OCI-LY7 (cell line): ENCODE measurements around the gene MBL2. TPM values are rescaled to one million over a fixed set of nuclear protein-coding genes. Genes with fewer than 3 reads are reported as not detected.

Source experiments
- BruUV-seq: library from RNA; stranded (reverse); fragments of 400-500 nt; replicated peaks from 2 replicates; lab custom pipeline; 2021; lab: Mats Ljungman, UMichigan
- CTCF ChIA-PET: fragments of 300-600 bp; sonication (Branson Sonifier 250); formaldehyde crosslinking; loops from one replicate; lab custom pipeline; 2022; ENCODE audit warnings: antibody characterized with exemption; ENCODE audit not compliant: unreplicated experiment; lab: Charles Lee
- POLR2A ChIA-PET: fragments of 300-600 bp; sonication (Branson Sonifier 250); formaldehyde crosslinking; loops from one replicate; lab custom pipeline; 2022; ENCODE audit warnings: antibody characterized with exemption; lab: Charles Lee
- DNase-seq: peaks from one replicate; pipeline ENCODE4 v3.0.0-alpha.2; 2015; ENCODE audit warnings: low spot score
- H2AFZ ChIP-seq: fragments of 200-600 bp; sonication (generic), shearing (Covaris generic); 2 replicates; pipeline ENCODE4 v1.6.1; 2014; ENCODE audit warnings: mild to moderate bottlenecking, antibody characterized with exemption, low read length, moderate library complexity
- H3K27ac ChIP-seq: fragments of 200-600 bp; sonication (generic); 2 replicates; pipeline ENCODE4 v1.5.1; 2014; ENCODE audit warnings: mixed run types, low read depth, mild to moderate bottlenecking, moderate library complexity, low read length, inconsistent platforms; ENCODE audit not compliant: poor library complexity, severe bottlenecking
- H3K36me3 ChIP-seq: fragments of 200-600 bp; sonication (generic); 2 replicates; pipeline ENCODE4 v1.6.1; 2014; ENCODE audit warnings: mild to moderate bottlenecking, antibody characterized with exemption, low read length, moderate library complexity, mixed read lengths; ENCODE audit not compliant: insufficient read depth
- H3K4me1 ChIP-seq: fragments of 200-600 bp; sonication (generic); 2 replicates; pipeline ENCODE4 v1.5.1; 2014; ENCODE audit warnings: mild to moderate bottlenecking, low read length; ENCODE audit not compliant: insufficient read depth, poor library complexity, severe bottlenecking
- H3K4me2 ChIP-seq: fragments of 200-600 bp; sonication (generic); 2 replicates; pipeline ENCODE4 v1.6.1; 2014; ENCODE audit warnings: mild to moderate bottlenecking, low read length
- H3K4me3 ChIP-seq: fragments of 200-600 bp; sonication (generic); 2 replicates; pipeline ENCODE4 v1.5.1; 2014; ENCODE audit warnings: mild to moderate bottlenecking, low read depth, low read length; ENCODE audit not compliant: poor library complexity, severe bottlenecking
- H3K79me2 ChIP-seq: fragments of 200-600 bp; sonication (generic); 2 replicates; pipeline ENCODE4 v1.6.1; 2016; ENCODE audit warnings: low read depth, mild to moderate bottlenecking, low read length, moderate library complexity, mixed read lengths; ENCODE audit not compliant: insufficient read depth
- H3K9me2 ChIP-seq: fragments of 200-600 bp; sonication (generic); 2 replicates; pipeline ENCODE4 v1.6.1; 2016; ENCODE audit warnings: mild to moderate bottlenecking, low read length, mixed read lengths; ENCODE audit not compliant: insufficient read depth
- H3K9me3 ChIP-seq: fragments of 200-600 bp; sonication (generic); 2 replicates; pipeline ENCODE4 v1.6.1; 2014; ENCODE audit warnings: mild to moderate bottlenecking, mixed run types, low read length, mixed read lengths
- H4K20me1 ChIP-seq: fragments of 200-600 bp; sonication (generic); 2 replicates; pipeline ENCODE4 v1.6.1; 2014; ENCODE audit warnings: mild to moderate bottlenecking, antibody characterized with exemption, low read length, moderate library complexity, mixed read lengths; ENCODE audit not compliant: insufficient read depth
- EZH2phosphoT487 ChIP-seq: fragments of 200-600 bp; sonication (generic); IDR thresholded peaks from 2 replicates; pipeline ENCODE4 v1.6.1; 2018; ENCODE audit warnings: low read depth, borderline replicate concordance, mild to moderate bottlenecking, mixed run types, antibody characterized with exemption, low read length, moderate library complexity, mixed read lengths
- intact Hi-C: fragments of 100-400 bp; cut with micrococcal nuclease; formaldehyde crosslinking; loops from one replicate; pipeline ENCODE4 v1.10.0; 2022; ENCODE audit not compliant: unreplicated experiment
- total RNA-seq, 2 experiments: library from RNA; depleted of rRNA in 1 of 2; stranded (reverse); fragments of >200 nt in 1 of 2; shearing (Covaris generic) in 1 of 2; gene quantifications; 2 replicates each; pipeline ENCODE4 v1.2.3, GENCODE V29; 2014 to 2022
- TF ChIP-seq, protein P1 (sequence below): fragments of 200-600 bp; sonication (generic); conservative IDR thresholded peaks from 2 replicates; pipeline ENCODE4 v1.5.1; 2014; ENCODE audit warnings: mild to moderate bottlenecking, antibody characterized with exemption, low read length, moderate library complexity, mixed read lengths

Gene MBL2
- total RNA-seq, 2 experiments from 2014 or later, result not detected

GRCh38 chr10:52762088-52762487 lies 10.5 kb downstream of the MBL2 start:
- ChIA-PET CTCF (no interaction called here), POLR2A (no interaction called here)
- Histone ChIP-seq H3K9me2 (no peaks in the 10 kb centered on the region), H3K4me1 (no peaks in the 10 kb centered on the region), H3K4me3 (no peak overlapping the region), H2AFZ (no peak overlapping the region), H3K9me3 (no peaks in the 10 kb centered on the region), H4K20me1 (no peaks in the 10 kb centered on the region), H3K27ac (no peak overlapping the region), H3K4me2 (no peak overlapping the region), H3K79me2 (no peaks in the 10 kb centered on the region), H3K36me3 (no peaks in the 10 kb centered on the region)
- intact Hi-C loops, result no loop called here
- DNase-seq, result no peak
- TF ChIP-seq, protein P1, sequence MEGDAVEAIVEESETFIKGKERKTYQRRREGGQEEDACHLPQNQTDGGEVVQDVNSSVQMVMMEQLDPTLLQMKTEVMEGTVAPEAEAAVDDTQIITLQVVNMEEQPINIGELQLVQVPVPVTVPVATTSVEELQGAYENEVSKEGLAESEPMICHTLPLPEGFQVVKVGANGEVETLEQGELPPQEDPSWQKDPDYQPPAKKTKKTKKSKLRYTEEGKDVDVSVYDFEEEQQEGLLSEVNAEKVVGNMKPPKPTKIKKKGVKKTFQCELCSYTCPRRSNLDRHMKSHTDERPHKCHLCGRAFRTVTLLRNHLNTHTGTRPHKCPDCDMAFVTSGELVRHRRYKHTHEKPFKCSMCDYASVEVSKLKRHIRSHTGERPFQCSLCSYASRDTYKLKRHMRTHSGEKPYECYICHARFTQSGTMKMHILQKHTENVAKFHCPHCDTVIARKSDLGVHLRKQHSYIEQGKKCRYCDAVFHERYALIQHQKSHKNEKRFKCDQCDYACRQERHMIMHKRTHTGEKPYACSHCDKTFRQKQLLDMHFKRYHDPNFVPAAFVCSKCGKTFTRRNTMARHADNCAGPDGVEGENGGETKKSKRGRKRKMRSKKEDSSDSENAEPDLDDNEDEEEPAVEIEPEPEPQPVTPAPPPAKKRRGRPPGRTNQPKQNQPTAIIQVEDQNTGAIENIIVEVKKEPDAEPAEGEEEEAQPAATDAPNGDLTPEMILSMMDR, result no peak
- no peak for TF ChIP-seq EZH2phosphoT487
- BruUV-seq, result no TSS peak

DNA sequence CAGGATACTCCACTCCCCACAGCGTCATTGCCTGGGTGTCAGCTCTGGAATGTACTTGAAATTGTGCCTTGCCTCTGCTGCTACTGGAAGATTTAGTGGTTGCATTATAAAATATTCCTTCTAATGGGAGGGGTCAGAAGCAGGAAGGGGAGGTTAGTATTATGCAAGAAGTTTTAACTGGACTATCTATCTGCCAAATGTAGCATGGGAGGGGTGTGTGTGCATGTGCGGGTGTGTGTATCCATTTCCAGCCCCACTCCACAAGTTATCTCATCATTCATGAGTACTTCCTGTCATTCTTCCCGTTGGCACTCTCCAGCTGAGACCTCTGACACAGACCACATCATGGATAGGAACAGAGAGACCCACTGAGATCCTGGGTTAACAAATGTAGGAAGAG lies 13.4 kb downstream of the MBL2 start:
- no peaks in the 10 kb centered on the region for H3K9me2 ChIP-seq
- H3K4me2 ChIP-seq, result no peak overlapping the region
- H3K9me3 ChIP-seq, result no peaks in the 10 kb centered on the region
- DNase-seq, result no peak
- TF ChIP-seq, protein P1, result no peak
- TF ChIP-seq EZH2phosphoT487, result no peak
- no peaks in the 10 kb centered on the region for H3K36me3 ChIP-seq
- H2AFZ ChIP-seq, result no peak overlapping the region
- CTCF ChIA-PET, result no interaction called here
- no TSS peak for BruUV-seq
- POLR2A ChIA-PET, result no interaction called here
- no peak overlapping the region for H3K27ac ChIP-seq
- H3K4me3 ChIP-seq, result no peak overlapping the region
- intact Hi-C loops, result no loop called here
- no peaks in the 10 kb centered on the region for H3K4me1 ChIP-seq
- H4K20me1 ChIP-seq, result no peaks in the 10 kb centered on the region
- no peaks in the 10 kb centered on the region for H3K79me2 ChIP-seq

- no peaks in the 10 kb centered on the region for H3K36me3 ChIP-seq
- no peak overlapping the region for H3K4me2 ChIP-seq
- intact Hi-C loops, result no loop called here
- no peaks in the 10 kb centered on the region for H3K4me1 ChIP-seq
- H3K4me3 ChIP-seq, result no peak overlapping the region
- no peaks in the 10 kb centered on the region for H3K9me3 ChIP-seq
- H4K20me1 ChIP-seq, result no peaks in the 10 kb centered on the region
- BruUV-seq, result no TSS peak
- H3K27ac ChIP-seq, result no peak overlapping the region
- CTCF ChIA-PET, result no interaction called here
- no peak overlapping the region for H2AFZ ChIP-seq
- POLR2A ChIA-PET, result interaction anchor here (0.7 kb wide), 1 partner anchor 1313 kb away, joined by 3 read pairs; no protein-coding TSS in a partner anchor
- TF ChIP-seq, protein P1, result no peak
- TF ChIP-seq EZH2phosphoT487, result no peak
- no peak for DNase-seq
- no peaks in the 10 kb centered on the region for H3K79me2 ChIP-seq
- H3K9me2 ChIP-seq, result no peaks in the 10 kb centered on the region
These were observed 14.2 kb downstream of the MBL2 start for GRCh38 chr10:52758406-52758805.
